ENCODE results near the gene DNAH3. TPM values are rescaled to one million over a fixed set of nuclear protein-coding genes. Genes with fewer than 3 reads are reported as not detected.

DNAH3 gene
- total and polyA plus RNA-seq, 2 of the 13 experiments (the other 11 are each of a cell fraction or from before 2014, with no cell fraction given), result 0.07 to 0.08 TPM

- TF ChIP-seq HOXA7 (CRISPR knock-in tag; IDR thresholded peaks at IDR 0.05) (no peak), ARID2 (CRISPR knock-in tag; IDR thresholded peaks at IDR 0.05; ENCODE audit: borderline replicate concordance) (no peak), ZNF883 (CRISPR knock-in tag; IDR thresholded peaks at IDR 0.05; ENCODE audit: not compliant biosample characterization) (no peak), CEBPG (CRISPR knock-in tag; IDR thresholded peaks at IDR 0.05) (0 out of 2 replicates have a peak, but pooled peaks have one; percentile 13), ZNF446 (CRISPR knock-in tag; IDR thresholded peaks at IDR 0.05) (no peak), ZNF232 (CRISPR knock-in tag; IDR thresholded peaks at IDR 0.05; ENCODE audit: borderline replicate concordance) (no peak), HMGXB3 (CRISPR knock-in tag; IDR thresholded peaks at IDR 0.05; ENCODE audit: borderline replicate concordance) (0 out of 2 replicates have a peak, but pooled peaks have one; percentile 47), USF2 (IDR thresholded peaks at IDR 0.05; ENCODE audit: low read depth, low read length) (no peak), USF2 (CRISPR knock-in tag; IDR thresholded peaks at IDR 0.05; ENCODE audit: borderline replicate concordance) (no peak; the same call in 1 of the 2 replicates), MBNL3 (CRISPR knock-in tag; conservative IDR thresholded peaks at IDR 0.05) (no peak), REST (IDR thresholded peaks at IDR 0.05; ENCODE audit: borderline replicate concordance in 1 of 2, low read depth in 1 of 2, low read length in 2 of 2) (no peak), E2F1 (CRISPR knock-in tag; IDR thresholded peaks at IDR 0.05) (no peak), KDM5B (CRISPR knock-in tag; IDR thresholded peaks at IDR 0.05; ENCODE audit: borderline replicate concordance) (no peak), HMGXB4 (CRISPR knock-in tag; IDR thresholded peaks at IDR 0.05; ENCODE audit: borderline replicate concordance in 1 of 2, low read depth in 1 of 2) (0 out of 4 replicates have a peak, but pooled peaks of 1 of the 2 experiments have one; percentile 54)
Measured at GRCh38 chr16:21156767-21157467, 6.3 kb upstream of the DNAH3 start (continued).

All from HepG2 (cell line).